Activated T-helper 9 cell treated with anti-CD3 and anti-CD28 coated beads, Interleukin-2, amount 50 U/mL, for 16 hours (primary cell): ENCODE data around the gene MSI2.

ENCODE experiments used
- DNase-seq: peaks from one replicate; pipeline ENCODE4 v3.0.0-alpha.2; 2020; ENCODE audit warnings: low read depth

MSI2 gene

GRCh38 chr17:57271821-57272220 lies 15.5 kb downstream of the MSI2 start:
- no peak for DNase-seq

- no peak for DNase-seq
Observed at GRCh38 chr17:57273490-57273889, 17.2 kb downstream of the MSI2 start.

GRCh38 chr17:57274162-57274561 lies 17.8 kb downstream of the MSI2 start:
- DNase-seq: no peak

GRCh38 chr17:57275071-57275764 lies 18.9 kb downstream of the MSI2 start:
- DNase-seq: no peak

GRCh38 chr17:57276621-57277020 lies 20.3 kb downstream of the MSI2 start:
- no peak for DNase-seq

GRCh38 chr17:57277923-57278604 lies 21.7 kb downstream of the MSI2 start:
- DNase-seq: no peak

GRCh38 chr17:57278740-57279387 lies 22.5 kb downstream of the MSI2 start:
- DNase-seq: no peak

GRCh38 chr17:57279432-57279831 lies 23.1 kb downstream of the MSI2 start:
- DNase-seq: no peak

GRCh38 chr17:57281887-57282286 lies 25.6 kb downstream of the MSI2 start:
- DNase-seq: no peak

GRCh38 chr17:57282296-57282695 lies 26.0 kb downstream of the MSI2 start:
- no peak for DNase-seq

GRCh38 chr17:57283203-57283971 lies 27.1 kb downstream of the MSI2 start:
- no peak for DNase-seq

- DNase-seq: no peak
Observed at GRCh38 chr17:57284583-57284982, 28.3 kb downstream of the MSI2 start.

- peak; percentile 3 for DNase-seq
Observed at GRCh38 chr17:57284984-57285646, 28.8 kb downstream of the MSI2 start.

- DNase-seq: no peak
Observed at GRCh38 chr17:57285701-57286100, 29.4 kb downstream of the MSI2 start.

GRCh38 chr17:57286399-57287105 lies 30.2 kb downstream of the MSI2 start:
- no peak for DNase-seq

- no peak for DNase-seq
Observed at GRCh38 chr17:57288040-57288772, 31.9 kb downstream of the MSI2 start.

- DNase-seq: no peak
Observed at GRCh38 chr17:57288773-57289121, 32.4 kb downstream of the MSI2 start.

- no peak for DNase-seq
Observed at GRCh38 chr17:57289130-57289529, 32.8 kb downstream of the MSI2 start.

GRCh38 chr17:57289613-57290012 lies 33.3 kb downstream of the MSI2 start:
- no peak for DNase-seq

GRCh38 chr17:57290981-57291380 lies 34.7 kb downstream of the MSI2 start:
- no peak for DNase-seq

- no peak for DNase-seq
Observed at GRCh38 chr17:57292091-57292490, 35.8 kb downstream of the MSI2 start.
